Smooth muscle cell (in vitro differentiated cells): Measurements from ENCODE around the gene MRPL28. TPM values are rescaled to one million over a fixed set of nuclear protein-coding genes. Genes with fewer than 3 reads are reported as not detected.

Experiments
- DNase-seq: peaks from one replicate; lab custom pipeline; 2025; ENCODE audit not compliant: unreplicated experiment; lab: John Stamatoyannopoulos, UW
- H2AFZ ChIP-seq: fragments of 200-600 bp; sonication (generic); 2 replicates; pipeline ENCODE4 v1.6.0; 2016; ENCODE audit warnings: antibody characterized with exemption, low read depth, mild to moderate bottlenecking
- H3F3A ChIP-seq: fragments of 200-600 bp; sonication (generic); 2 replicates; pipeline ENCODE4 v1.6.0; 2017; ENCODE audit warnings: antibody characterized with exemption, low read depth
- H3K27ac ChIP-seq: fragments of 200-600 bp; sonication (generic); 2 replicates; pipeline ENCODE4 v1.5.1; 2016; ENCODE audit warnings: low read depth, mild to moderate bottlenecking
- H3K27me3 ChIP-seq: fragments of 200-600 bp; sonication (generic); 2 replicates; pipeline ENCODE4 v1.6.1; 2016; ENCODE audit warnings: low read depth, mild to moderate bottlenecking
- H3K36me3 ChIP-seq: fragments of 200-600 bp; sonication (generic); 2 replicates; pipeline ENCODE4 v1.5.1; 2016; ENCODE audit warnings: low read depth
- H3K4me1 ChIP-seq: fragments of 200-600 bp; sonication (generic); 2 replicates; pipeline ENCODE4 v1.5.1; 2016; ENCODE audit warnings: low read depth
- H3K4me2 ChIP-seq: fragments of 200-600 bp; sonication (generic); 2 replicates; pipeline ENCODE4 v1.6.0; 2016; ENCODE audit warnings: mild to moderate bottlenecking
- H3K4me3 ChIP-seq: fragments of 200-600 bp; sonication (generic); 2 replicates; pipeline ENCODE4 v1.5.1; 2016; ENCODE audit warnings: mild to moderate bottlenecking
- H3K79me2 ChIP-seq: fragments of 200-600 bp; sonication (generic); 2 replicates; pipeline ENCODE4 v1.6.0; 2016; ENCODE audit warnings: low read depth, mild to moderate bottlenecking
- H3K9ac ChIP-seq: fragments of 200-600 bp; sonication (generic); 2 replicates; pipeline ENCODE4 v1.6.0; 2016; ENCODE audit warnings: low read depth
- H3K9me3 ChIP-seq: fragments of 200-600 bp; sonication (generic); replicated peaks from 2 replicates; pipeline ENCODE4 v1.5.1; 2016; ENCODE audit warnings: low read depth
- H4K20me1 ChIP-seq: fragments of 200-600 bp; sonication (generic); 2 replicates; pipeline ENCODE4 v1.6.0; 2016; ENCODE audit warnings: low read depth
- WGBS: methylation state at CpG from one replicate; pipeline ENCODE4 v1.1.7; 2016; ENCODE audit warnings: low lambda C conversion rate; 5-methylcytosine and 5-hydroxymethylcytosine counted together
- polyA plus RNA-seq: library from polyadenylated mRNA; unstranded; fragments of >200 nt; fragmentation: Nextera tagmentation; extraction: Ambion mirVana; gene quantifications from 2 replicates; pipeline ENCODE4 v1.2.1, GENCODE V29; 2016
- total RNA-seq: library from RNA; depleted of rRNA; stranded (reverse); fragments of >200 nt; gene quantifications from 2 replicates; pipeline ENCODE4 v1.2.3, GENCODE V29; 2014
- TF ChIP-seq, protein P1 (sequence below): fragments of 200-600 bp; sonication (generic); IDR thresholded peaks from 2 replicates; pipeline ENCODE4 v1.5.1; 2017; ENCODE audit warnings: borderline replicate concordance, mild to moderate bottlenecking, antibody characterized with exemption; ENCODE audit not compliant: insufficient read depth, poor library complexity, severe bottlenecking

Gene MRPL28
- total and polyA plus RNA-seq, 2 experiments from 2014 or later, result 84.6 to 155 TPM

DNA sequence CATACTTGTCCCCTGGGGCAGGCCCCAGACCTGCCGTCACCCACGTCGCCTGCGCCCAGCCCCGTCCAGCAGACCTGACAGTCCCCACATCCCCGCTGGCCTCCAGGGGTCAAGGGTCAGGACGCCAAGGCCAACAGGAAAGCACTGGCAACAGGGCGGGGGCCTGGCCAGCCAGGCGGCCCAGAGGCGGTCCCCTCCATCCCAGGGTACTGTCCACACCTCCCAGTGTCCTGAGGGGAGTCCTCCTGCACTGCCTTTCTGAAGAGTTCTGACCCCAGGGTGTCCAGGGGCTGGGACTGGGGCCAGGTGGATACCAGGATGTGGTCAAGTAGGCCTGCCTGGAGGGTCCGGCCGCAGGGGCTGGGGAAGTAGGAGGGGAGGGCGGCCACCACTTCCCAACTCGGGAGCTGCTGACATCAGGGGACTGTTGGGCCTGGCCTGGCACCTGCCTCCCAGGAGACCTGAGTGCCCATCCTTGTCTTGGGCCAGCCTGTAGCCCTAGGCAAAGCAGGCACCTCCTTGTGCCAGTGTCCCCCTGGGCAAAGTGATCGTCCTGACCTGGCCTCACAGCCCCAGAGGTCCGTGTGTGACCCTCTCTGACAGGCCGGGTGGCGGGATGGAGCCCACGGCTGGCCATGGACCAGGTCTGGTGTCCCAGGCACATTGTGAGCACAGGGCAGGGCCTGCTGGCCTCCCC is 11.1 kb downstream of the MRPL28 start:
- Histone ChIP-seq H3K4me3 (no peak overlapping the region), H3K4me2 (no peak overlapping the region), H3K79me2 (no peaks in the 10 kb centered on the region), H3K4me1 (no peaks in the 10 kb centered on the region), H3K9me3 (no peaks in the 10 kb centered on the region), H3K27me3 (no peaks in the 10 kb centered on the region), H3K36me3 (no peaks in the 10 kb centered on the region), H3F3A (no peaks in the 10 kb centered on the region), H2AFZ (no peak overlapping the region), H3K9ac (no peak overlapping the region), H3K27ac (no peak overlapping the region), H4K20me1 (no peaks in the 10 kb centered on the region)
- WGBS, result 96% methylated on average over 19 of the region's 19 CpGs
- DNase-seq, result no peak
- TF ChIP-seq, protein P1, sequence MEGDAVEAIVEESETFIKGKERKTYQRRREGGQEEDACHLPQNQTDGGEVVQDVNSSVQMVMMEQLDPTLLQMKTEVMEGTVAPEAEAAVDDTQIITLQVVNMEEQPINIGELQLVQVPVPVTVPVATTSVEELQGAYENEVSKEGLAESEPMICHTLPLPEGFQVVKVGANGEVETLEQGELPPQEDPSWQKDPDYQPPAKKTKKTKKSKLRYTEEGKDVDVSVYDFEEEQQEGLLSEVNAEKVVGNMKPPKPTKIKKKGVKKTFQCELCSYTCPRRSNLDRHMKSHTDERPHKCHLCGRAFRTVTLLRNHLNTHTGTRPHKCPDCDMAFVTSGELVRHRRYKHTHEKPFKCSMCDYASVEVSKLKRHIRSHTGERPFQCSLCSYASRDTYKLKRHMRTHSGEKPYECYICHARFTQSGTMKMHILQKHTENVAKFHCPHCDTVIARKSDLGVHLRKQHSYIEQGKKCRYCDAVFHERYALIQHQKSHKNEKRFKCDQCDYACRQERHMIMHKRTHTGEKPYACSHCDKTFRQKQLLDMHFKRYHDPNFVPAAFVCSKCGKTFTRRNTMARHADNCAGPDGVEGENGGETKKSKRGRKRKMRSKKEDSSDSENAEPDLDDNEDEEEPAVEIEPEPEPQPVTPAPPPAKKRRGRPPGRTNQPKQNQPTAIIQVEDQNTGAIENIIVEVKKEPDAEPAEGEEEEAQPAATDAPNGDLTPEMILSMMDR, result no peak

DNA sequence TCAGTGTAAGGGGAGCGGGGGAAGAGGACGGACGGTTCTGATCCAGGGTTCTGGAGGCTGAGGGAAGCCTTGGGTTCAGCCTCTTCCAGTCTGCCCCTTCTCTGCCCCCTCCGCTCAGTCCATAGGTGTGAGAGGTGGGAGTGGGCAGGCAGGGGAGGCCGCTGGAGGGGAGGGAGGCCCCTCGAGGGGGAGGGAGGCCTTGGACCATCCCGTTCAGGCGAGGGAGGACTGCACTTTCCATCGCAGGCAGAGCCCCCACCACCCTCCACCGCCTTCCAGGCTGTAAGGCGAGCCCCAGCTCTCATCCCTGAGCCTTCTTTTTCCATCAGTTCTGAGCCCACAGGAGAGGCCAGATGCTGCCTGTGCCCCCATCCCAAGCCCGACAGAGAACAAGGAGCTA is 13.6 kb downstream of the MRPL28 start:
- Histone ChIP-seq H3K27me3 (no peaks in the 10 kb centered on the region), H3K9ac (no peak overlapping the region), H3K4me2 (no peak overlapping the region), H3K4me1 (peaks cover under 1% of the 10 kb centered on the region), H3K9me3 (no peaks in the 10 kb centered on the region), H3K36me3 (no peaks in the 10 kb centered on the region), H3K79me2 (peaks cover under 1% of the 10 kb centered on the region), H4K20me1 (peaks cover 1% of the 10 kb centered on the region), H3F3A (no peaks in the 10 kb centered on the region), H3K27ac (no peak overlapping the region), H2AFZ (no peak overlapping the region), H3K4me3 (no peak overlapping the region)
- TF ChIP-seq, protein P1, result no peak
- DNase-seq, result no peak
- WGBS, result 84% methylated on average over 10 of the region's 12 CpGs

DNA sequence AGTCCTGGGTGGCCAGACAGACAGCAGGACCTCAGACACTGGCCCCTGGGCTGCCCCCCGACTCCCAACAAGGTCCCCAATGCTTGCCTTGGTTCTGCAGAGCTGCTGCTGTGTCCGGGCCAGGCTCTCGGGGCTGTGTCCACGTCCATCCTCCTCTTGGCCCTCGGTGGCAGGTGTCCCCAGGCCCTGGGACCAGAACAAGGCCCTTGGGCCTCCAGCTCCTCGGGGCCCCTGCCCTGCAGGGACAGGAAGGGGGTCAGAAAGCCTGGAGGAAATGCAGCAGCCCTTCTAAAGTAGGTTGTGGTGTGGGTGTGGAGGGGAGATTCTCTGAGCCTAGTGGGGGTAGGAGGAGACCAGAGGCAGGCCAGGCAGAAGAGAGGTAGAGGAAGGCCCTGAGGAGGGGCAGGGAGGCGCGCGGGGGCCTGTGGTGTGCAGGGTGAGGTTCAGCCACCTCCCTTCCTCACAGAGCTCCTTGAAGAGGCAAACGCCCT is 15.3 kb downstream of the MRPL28 start:
- Histone ChIP-seq H3K79me2 (peaks cover 18% of the 10 kb centered on the region), H3K4me2 (no peak overlapping the region), H3K27me3 (no peaks in the 10 kb centered on the region), H4K20me1 (peaks cover 19% of the 10 kb centered on the region), H3K9ac (no peak overlapping the region), H3F3A (no peaks in the 10 kb centered on the region), H3K4me3 (no peak overlapping the region), H3K36me3 (no peaks in the 10 kb centered on the region), H3K27ac (no peak overlapping the region), H3K4me1 (peaks cover 7% of the 10 kb centered on the region), H2AFZ (no peak overlapping the region), H3K9me3 (no peaks in the 10 kb centered on the region)
- TF ChIP-seq, protein P1, result no peak
- DNase-seq, result no peak
- WGBS, result 84% methylated on average over 10 of the region's 10 CpGs
